Peyer's patch (tissue), 4 donors: Measurements from ENCODE around the gene GRIN2C.

Experiments
- POLR2A ChIP-seq, 2 donors: fragments of 450-650 bp; IDR thresholded peaks; one replicate each; pipeline ENCODE4 v1.5.1; 2017; ENCODE audit warnings: antibody characterized with exemption in 2 of 2, mild to moderate bottlenecking in 2 of 2, moderate library complexity in 2 of 2
- TF ChIP-seq, protein P1 (sequence below), 6 experiments: fragments of 450-650 bp in 4 of 6; fragments of 200-600 bp in 2 of 6; sonication (generic) in 1 of 6; IDR thresholded peaks; one replicate each; pipeline ENCODE4 v1.5.1; 2017 to 2019; ENCODE audit warnings: antibody characterized with exemption in 6 of 6, mild to moderate bottlenecking in 3 of 6, moderate library complexity in 1 of 6

DNA sequence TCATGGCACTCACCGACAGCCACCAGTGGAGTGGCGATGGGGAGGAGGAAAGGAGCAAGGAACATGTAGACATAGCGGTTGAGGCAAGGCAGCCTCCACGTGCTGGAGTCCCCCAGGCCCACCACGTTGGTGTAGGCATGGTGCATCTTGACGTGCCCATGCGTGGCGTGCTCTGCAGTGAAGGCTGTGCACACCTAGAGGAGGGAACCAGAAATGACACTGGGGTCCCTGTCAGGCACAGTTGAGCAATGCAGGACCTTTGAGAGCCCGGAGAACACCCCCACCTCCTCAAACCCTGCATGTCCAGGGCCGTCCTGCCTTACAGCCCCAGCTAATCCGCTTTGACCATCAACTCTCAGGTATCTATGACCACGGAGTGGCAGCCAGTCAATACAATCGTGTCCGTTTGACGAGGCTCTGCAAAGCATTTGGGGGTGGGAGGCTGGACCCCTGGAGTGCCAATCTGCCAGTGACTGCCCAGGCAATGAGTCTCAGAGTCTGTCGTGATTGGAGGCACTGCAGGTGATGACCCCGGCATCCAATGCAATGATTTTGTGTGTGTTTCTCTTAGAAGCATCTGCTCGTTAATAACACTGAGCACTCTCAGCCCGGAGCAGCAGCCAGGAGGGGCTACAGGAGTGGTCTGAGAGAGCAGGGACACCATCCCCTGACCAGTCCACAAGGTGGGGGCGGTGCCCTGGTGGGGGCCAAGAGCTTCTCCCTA, 23.0 kb upstream of the GRIN2C start:
- TF ChIP-seq, protein P1, sequence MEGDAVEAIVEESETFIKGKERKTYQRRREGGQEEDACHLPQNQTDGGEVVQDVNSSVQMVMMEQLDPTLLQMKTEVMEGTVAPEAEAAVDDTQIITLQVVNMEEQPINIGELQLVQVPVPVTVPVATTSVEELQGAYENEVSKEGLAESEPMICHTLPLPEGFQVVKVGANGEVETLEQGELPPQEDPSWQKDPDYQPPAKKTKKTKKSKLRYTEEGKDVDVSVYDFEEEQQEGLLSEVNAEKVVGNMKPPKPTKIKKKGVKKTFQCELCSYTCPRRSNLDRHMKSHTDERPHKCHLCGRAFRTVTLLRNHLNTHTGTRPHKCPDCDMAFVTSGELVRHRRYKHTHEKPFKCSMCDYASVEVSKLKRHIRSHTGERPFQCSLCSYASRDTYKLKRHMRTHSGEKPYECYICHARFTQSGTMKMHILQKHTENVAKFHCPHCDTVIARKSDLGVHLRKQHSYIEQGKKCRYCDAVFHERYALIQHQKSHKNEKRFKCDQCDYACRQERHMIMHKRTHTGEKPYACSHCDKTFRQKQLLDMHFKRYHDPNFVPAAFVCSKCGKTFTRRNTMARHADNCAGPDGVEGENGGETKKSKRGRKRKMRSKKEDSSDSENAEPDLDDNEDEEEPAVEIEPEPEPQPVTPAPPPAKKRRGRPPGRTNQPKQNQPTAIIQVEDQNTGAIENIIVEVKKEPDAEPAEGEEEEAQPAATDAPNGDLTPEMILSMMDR (IDR thresholded peaks at IDR 0.05): no peak
- TF ChIP-seq POLR2A (IDR thresholded peaks at IDR 0.05): no peak
